Mesenchymal stem cell (in vitro differentiated cells and primary cell): ENCODE measurements around the gene IL22.

Experiments used
- DNase-seq: peaks from one replicate; pipeline ENCODE4 v3.0.0-alpha.2; 2013
- H2AFZ ChIP-seq: one replicate; pipeline ENCODE4 v1.6.1; 2013; ENCODE audit warnings: low read depth, mild to moderate bottlenecking, control low read depth, inconsistent platforms, low read length, moderate library complexity
- H2AK5ac ChIP-seq: 2 replicates; pipeline ENCODE4 v1.6.1; 2013; ENCODE audit warnings: low read length, moderate library complexity, mild to moderate bottlenecking, inconsistent platforms; ENCODE audit not compliant: severe bottlenecking
- H2BK120ac ChIP-seq: one replicate; pipeline ENCODE4 v1.6.1; 2013; ENCODE audit warnings: low read depth, mild to moderate bottlenecking, inconsistent platforms, low read length, moderate library complexity
- H2BK12ac ChIP-seq, 2 experiments: one replicate each; pipeline ENCODE4 v1.6.1; 2013; ENCODE audit warnings: inconsistent platforms in 2 of 2, low read length in 2 of 2, mild to moderate bottlenecking in 2 of 2, moderate library complexity in 2 of 2, control low read depth in 1 of 2
- H2BK15ac ChIP-seq: one replicate; pipeline ENCODE4 v1.6.1; 2013; ENCODE audit warnings: mild to moderate bottlenecking, low read depth, inconsistent platforms; ENCODE audit not compliant: poor library complexity, severe bottlenecking
- H2BK5ac ChIP-seq: 2 replicates; pipeline ENCODE4 v1.6.1; 2013; ENCODE audit warnings: low read depth, mild to moderate bottlenecking, low read length, control low read depth, inconsistent platforms; ENCODE audit not compliant: poor library complexity, severe bottlenecking
- H3K14ac ChIP-seq, 2 experiments: one replicate each; pipeline ENCODE4 v1.6.1; 2013; ENCODE audit warnings: inconsistent platforms in 2 of 2, low read length in 2 of 2, control low read depth in 1 of 2, mild to moderate bottlenecking in 1 of 2, moderate library complexity in 1 of 2
- H3K18ac ChIP-seq, 2 experiments: one replicate each; pipeline ENCODE4 v1.6.1; 2013; ENCODE audit warnings: inconsistent platforms in 2 of 2, low read length in 2 of 2, control low read depth in 1 of 2, low read depth in 1 of 2, mild to moderate bottlenecking in 1 of 2
- H3K23ac ChIP-seq, 2 experiments: one replicate each; pipeline ENCODE4 v1.6.1; 2013; ENCODE audit warnings: inconsistent platforms in 2 of 2, low read length in 2 of 2, mild to moderate bottlenecking in 2 of 2, moderate library complexity in 2 of 2, control low read depth in 1 of 2
- H3K27ac ChIP-seq: 2 replicates; pipeline ENCODE4 v1.5.1; 2013; ENCODE audit warnings: mild to moderate bottlenecking, moderate library complexity, low read length, control low read depth, inconsistent platforms; ENCODE audit not compliant: poor library complexity, severe bottlenecking
- H3K27me3 ChIP-seq, 2 experiments: 2 replicates each; pipeline versions ENCODE4 v1.6.1 to v1.7.0; 2013; ENCODE audit warnings: low read length in 2 of 2, mild to moderate bottlenecking in 2 of 2, moderate library complexity in 2 of 2, control low read depth in 1 of 2, inconsistent platforms in 1 of 2; ENCODE audit not compliant: control insufficient read depth in 1 of 2, insufficient read depth in 1 of 2
- H3K36me3 ChIP-seq, 2 experiments: 2 replicates each; pipeline versions ENCODE4 v1.6.1 to v1.7.0; 2013; ENCODE audit warnings: low read length in 2 of 2, control low read depth in 1 of 2, inconsistent platforms in 1 of 2, low read depth in 1 of 2, mild to moderate bottlenecking in 1 of 2; ENCODE audit not compliant: insufficient read depth in 2 of 2, control insufficient read depth in 1 of 2
- H3K4ac ChIP-seq, 2 experiments: one replicate each; pipeline ENCODE4 v1.6.1; 2013; ENCODE audit warnings: inconsistent platforms in 2 of 2, low read length in 2 of 2, mild to moderate bottlenecking in 2 of 2, moderate library complexity in 2 of 2, control low read depth in 1 of 2, low read depth in 1 of 2
- H3K4me1 ChIP-seq: 2 replicates; pipeline ENCODE4 v1.6.1; 2013; ENCODE audit warnings: low read depth, low read length, control low read depth; ENCODE audit not compliant: control insufficient read depth, insufficient read depth
- H3K4me2 ChIP-seq: 2 replicates; pipeline ENCODE4 v1.6.1; 2013; ENCODE audit warnings: low read length, mild to moderate bottlenecking, inconsistent platforms; ENCODE audit not compliant: poor library complexity, severe bottlenecking
- H3K4me3 ChIP-seq, 2 experiments: 2 replicates each; pipeline versions ENCODE4 v1.5.1 to v1.7.0; 2013; ENCODE audit warnings: low read length in 2 of 2, mild to moderate bottlenecking in 2 of 2, control low read depth in 1 of 2, low read depth in 1 of 2; ENCODE audit not compliant: insufficient read depth in 1 of 2
- H3K79me1 ChIP-seq: replicated peaks from 2 replicates; pipeline ENCODE4 v1.6.1; 2013; ENCODE audit warnings: mild to moderate bottlenecking, control low read depth, low read length, inconsistent platforms; ENCODE audit not compliant: poor library complexity, severe bottlenecking
- H3K9ac ChIP-seq: 2 replicates; pipeline ENCODE4 v1.7.0; 2013; ENCODE audit warnings: mild to moderate bottlenecking, low read length, moderate library complexity
- H3K9me3 ChIP-seq: 2 replicates; pipeline ENCODE4 v1.7.0; 2013; ENCODE audit warnings: mild to moderate bottlenecking, low read length; ENCODE audit not compliant: control insufficient read depth
- H4K8ac ChIP-seq: one replicate; pipeline ENCODE4 v1.6.1; 2013; ENCODE audit warnings: inconsistent platforms, mild to moderate bottlenecking, low read length, moderate library complexity
- H4K91ac ChIP-seq: one replicate; pipeline ENCODE4 v1.6.1; 2013; ENCODE audit warnings: mild to moderate bottlenecking, low read length, inconsistent platforms
- WGBS: methylation state at CpG from one replicate; pipeline ENCODE4 v1.1.7; 2013; ENCODE audit warnings: mixed read lengths; 5-methylcytosine and 5-hydroxymethylcytosine counted together

The IL22 gene

DNA sequence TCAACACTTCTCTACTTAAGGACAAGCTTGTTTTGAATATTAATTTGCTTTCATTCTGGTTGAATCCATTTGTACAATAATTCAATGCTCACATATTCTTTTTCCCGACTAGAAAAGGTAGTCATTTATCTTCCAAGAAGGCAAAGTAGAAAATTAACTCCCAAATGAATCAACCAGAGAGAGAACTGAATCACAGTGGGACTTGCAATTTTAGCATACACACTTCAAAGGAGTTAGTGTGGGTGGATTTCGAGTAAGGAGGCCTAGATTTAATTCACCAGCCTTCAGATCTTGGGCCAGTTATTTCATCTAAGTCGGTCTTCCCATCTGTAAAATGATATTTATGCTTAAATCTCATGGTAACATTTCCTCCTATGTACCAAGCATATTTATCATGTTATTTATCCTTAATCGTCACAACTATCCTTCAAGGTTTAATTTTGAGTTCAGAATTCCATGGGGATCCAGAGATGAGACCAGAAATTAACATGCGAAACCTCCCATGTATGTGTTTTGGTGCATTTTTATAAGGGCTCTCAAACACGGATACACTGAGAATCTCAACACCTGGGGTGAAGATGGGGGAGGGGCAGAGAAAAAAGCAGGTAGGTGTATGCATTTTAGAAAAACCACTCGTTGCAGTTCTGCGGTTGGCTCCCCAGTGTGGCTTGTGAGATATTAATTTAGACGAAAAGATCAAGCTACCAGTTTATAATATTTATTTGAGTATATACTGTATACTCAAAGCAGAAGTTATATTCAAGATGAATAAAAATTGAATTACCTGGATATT lies 38.9 kb upstream of the IL22 start:
- Histone ChIP-seq H2AK5ac (no peak overlapping the region), H2BK120ac (no peak overlapping the region), H2BK15ac (no peak overlapping the region), H4K91ac (no peak overlapping the region), H3K27ac (no peak overlapping the region), H2BK12ac (no peak overlapping the region), H3K9me3 (no peaks in the 10 kb centered on the region), H3K9ac (no peak overlapping the region), H2AFZ (no peak overlapping the region), H3K14ac (no peak overlapping the region), H3K4me3 (no peak overlapping the region), H3K27me3 (no peaks in the 10 kb centered on the region), H3K4ac (no peak overlapping the region), H3K4me1 (no peaks in the 10 kb centered on the region), H3K36me3 (no peaks in the 10 kb centered on the region), H2BK5ac (no peak overlapping the region), H3K4me2 (no peak overlapping the region), H4K8ac (no peak overlapping the region), H3K23ac (no peak overlapping the region), H3K79me1 (peaks cover under 1% of the 10 kb centered on the region), H3K18ac (no peak overlapping the region)
- 96% methylated on average over 7 of the region's 9 CpGs for WGBS
- DNase-seq = no peak

DNA sequence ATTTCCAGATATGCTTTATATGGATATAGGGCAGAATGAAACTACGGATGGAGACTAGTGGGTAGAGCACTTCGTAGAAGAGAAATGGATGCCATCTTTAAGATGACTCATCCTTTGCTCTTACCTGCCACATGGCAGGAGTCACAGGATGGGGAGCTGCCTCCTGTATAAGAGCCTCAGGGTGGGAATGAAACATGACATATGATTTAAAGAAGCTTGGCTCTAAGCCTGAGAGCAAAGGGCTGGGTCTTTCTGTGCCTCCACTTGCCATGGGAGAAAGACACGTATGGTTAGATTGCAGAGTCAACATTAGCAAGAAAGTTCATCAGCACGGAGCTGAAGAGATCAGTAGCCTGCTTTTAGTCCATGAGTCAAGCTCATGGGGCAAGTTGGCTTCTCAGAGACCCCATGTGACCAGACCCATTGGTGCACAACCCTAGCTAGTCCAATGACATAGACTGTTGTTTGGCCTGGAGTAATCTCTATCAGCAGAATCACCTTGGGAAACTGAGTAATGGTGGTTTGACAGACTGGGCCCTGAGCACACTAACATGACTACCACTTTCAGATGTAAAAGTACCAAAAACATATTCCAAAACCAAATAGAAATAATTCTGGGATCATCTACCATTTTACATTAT lies 38.1 kb upstream of the IL22 start:
- H2BK15ac ChIP-seq = no peak overlapping the region

DNA sequence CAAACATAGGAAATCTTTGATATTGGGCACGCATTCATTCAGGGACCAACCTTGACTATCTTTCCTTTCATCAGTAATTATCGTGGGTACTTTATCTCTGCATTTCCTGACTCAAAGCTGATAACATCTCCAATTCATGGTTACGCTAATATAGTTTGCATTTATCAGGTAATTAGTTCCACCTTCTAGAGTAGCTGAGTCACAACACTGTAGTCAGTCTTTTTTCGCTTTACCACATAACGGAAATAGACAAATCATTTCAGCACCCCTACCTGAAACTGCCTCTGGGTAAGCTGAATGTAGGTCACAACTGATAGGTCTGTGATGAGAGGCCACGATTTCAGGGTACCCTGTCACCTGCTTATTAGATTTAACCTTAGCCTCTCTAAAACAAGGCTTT lies 36.7 kb upstream of the IL22 start:
- H4K8ac ChIP-seq = no peak overlapping the region
- no peak overlapping the region for H3K18ac ChIP-seq
- no peak overlapping the region for H3K27ac ChIP-seq
- H2AFZ ChIP-seq = no peak overlapping the region
- no peak overlapping the region for H3K9ac ChIP-seq
- no peak overlapping the region for H2AK5ac ChIP-seq
- no peaks in the 10 kb centered on the region for H3K27me3 ChIP-seq
- H2BK15ac ChIP-seq = no peak overlapping the region
- DNase-seq = no peak
- no peak overlapping the region for H2BK5ac ChIP-seq
- H3K23ac ChIP-seq = no peak overlapping the region
- no peak overlapping the region for H2BK12ac ChIP-seq
- no peaks in the 10 kb centered on the region for H3K4me1 ChIP-seq
- no peak overlapping the region for H3K4ac ChIP-seq
- no peak overlapping the region for H3K4me3 ChIP-seq
- 88% methylated on average over 6 of the region's 6 CpGs for WGBS
- H3K4me2 ChIP-seq = no peak overlapping the region
- H4K91ac ChIP-seq = no peak overlapping the region
- no peaks in the 10 kb centered on the region for H3K79me1 ChIP-seq
- no peak overlapping the region for H3K14ac ChIP-seq
- no peaks in the 10 kb centered on the region for H3K36me3 ChIP-seq
- H3K9me3 ChIP-seq = no peaks in the 10 kb centered on the region
- no peak overlapping the region for H2BK120ac ChIP-seq

More for the DNA sequence above, 38.1 kb upstream of the IL22 start:
- no peak overlapping the region for H3K4me3 ChIP-seq
- H3K9ac ChIP-seq = no peak overlapping the region
- no peaks in the 10 kb centered on the region for H3K36me3 ChIP-seq
- no peak overlapping the region for H3K4me2 ChIP-seq
- H3K9me3 ChIP-seq = no peaks in the 10 kb centered on the region
- no peak overlapping the region for H2AK5ac ChIP-seq
- no peak overlapping the region for H3K23ac ChIP-seq
- no peaks in the 10 kb centered on the region for H3K4me1 ChIP-seq
- H4K91ac ChIP-seq = no peak overlapping the region
- H3K27ac ChIP-seq = no peak overlapping the region
- no peak overlapping the region for H3K4ac ChIP-seq
- no peak overlapping the region for H3K18ac ChIP-seq
- H4K8ac ChIP-seq = no peak overlapping the region
- no peaks in the 10 kb centered on the region for H3K79me1 ChIP-seq
- H2BK5ac ChIP-seq = no peak overlapping the region
- no peak overlapping the region for H2AFZ ChIP-seq
- H2BK120ac ChIP-seq = no peak overlapping the region
- DNase-seq = no peak
- no peaks in the 10 kb centered on the region for H3K27me3 ChIP-seq
- H2BK12ac ChIP-seq = no peak overlapping the region
- H3K14ac ChIP-seq = no peak overlapping the region
- 82% methylated on average over 4 of the region's 4 CpGs for WGBS

DNA sequence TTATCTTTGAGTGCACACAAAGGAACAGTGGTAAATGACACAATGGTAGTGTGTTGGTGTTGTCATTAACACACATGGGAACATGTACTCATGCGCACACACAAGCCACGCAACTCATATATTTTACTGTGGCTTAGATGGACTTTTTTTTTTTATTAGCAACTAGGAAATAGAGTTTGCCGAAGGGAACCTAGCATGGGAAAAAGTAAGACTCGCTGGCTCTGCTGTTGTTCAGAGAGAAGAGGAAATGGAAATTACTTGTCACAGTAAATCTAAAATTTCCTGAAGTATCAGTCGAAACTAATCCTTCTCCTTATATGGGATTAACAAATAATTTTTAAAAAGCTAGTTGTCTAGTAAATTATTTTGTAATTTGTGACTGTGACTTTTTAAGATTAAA lies 33.7 kb upstream of the IL22 start:
- Histone ChIP-seq H3K14ac (no peak overlapping the region), H2BK12ac (no peak overlapping the region), H3K9ac (no peak overlapping the region), H3K23ac (no peak overlapping the region), H2AFZ (no peak overlapping the region), H2BK120ac (no peak overlapping the region), H2BK15ac (no peak overlapping the region), H3K36me3 (no peaks in the 10 kb centered on the region), H2BK5ac (no peak overlapping the region), H3K27ac (no peak overlapping the region), H3K4me1 (no peaks in the 10 kb centered on the region), H3K27me3 (no peaks in the 10 kb centered on the region), H3K4me3 (no peak overlapping the region), H3K4ac (no peak overlapping the region), H3K18ac (no peak overlapping the region), H2AK5ac (no peak overlapping the region), H3K9me3 (no peaks in the 10 kb centered on the region), H3K79me1 (no peaks in the 10 kb centered on the region), H3K4me2 (no peak overlapping the region), H4K8ac (no peak overlapping the region), H4K91ac (no peak overlapping the region)
- no peak for DNase-seq
- WGBS = 83% methylated on average over 4 of the region's 5 CpGs
